HG03432 (cell line): ENCODE measurements around the gene LEP.
"Not testable (repeated sequence)": the region's sequence is repeated elsewhere in the genome, so short reads cannot be mapped to it uniquely, and the experiment has no call there.

Source experiments
- ATAC-seq: cut with Tn5 transposase; IDR thresholded peaks from one replicate; pipeline ENCODE4 v1.9.1; 2021; ENCODE audit warnings: mild to moderate bottlenecking, moderate library complexity; ENCODE audit not compliant: unreplicated experiment

LEP gene

GRCh38 chr7:128271471-128271941, 30.4 kb downstream of the LEP start:
- ATAC-seq, result no peak

GRCh38 chr7:128271942-128272481, 30.9 kb downstream of the LEP start:
- ATAC-seq, result no peak

- no peak for ATAC-seq
Observed at GRCh38 chr7:128274246-128274883, 33.3 kb downstream of the LEP start.

- no peak for ATAC-seq
Observed at GRCh38 chr7:128274884-128275603, 34.0 kb downstream of the LEP start.

- ATAC-seq, result no peak
Observed at GRCh38 chr7:128275681-128276080, 34.6 kb downstream of the LEP start.

GRCh38 chr7:128278366-128278765, 37.3 kb downstream of the LEP start:
- ATAC-seq, result no peak

GRCh38 chr7:128279124-128279713, 38.1 kb downstream of the LEP start:
- ATAC-seq, result no peak

GRCh38 chr7:128280451-128280850, 39.4 kb downstream of the LEP start:
- ATAC-seq, result not testable (repeated sequence)

GRCh38 chr7:128281605-128282380, 40.7 kb downstream of the LEP start:
- no peak for ATAC-seq

GRCh38 chr7:128284102-128284501, 43.0 kb downstream of the LEP start:
- ATAC-seq, result no peak

GRCh38 chr7:128287556-128287955, 46.5 kb downstream of the LEP start:
- ATAC-seq, result no peak

GRCh38 chr7:128298004-128298403, 56.9 kb downstream of the LEP start:
- ATAC-seq, result not testable (repeated sequence)

- no peak for ATAC-seq
Observed at GRCh38 chr7:128299109-128299607, 58.1 kb downstream of the LEP start.

GRCh38 chr7:128302139-128302538, 61.1 kb downstream of the LEP start:
- no peak for ATAC-seq

GRCh38 chr7:128303133-128303532, 62.1 kb downstream of the LEP start:
- ATAC-seq, result no peak

- no peak for ATAC-seq
Observed at GRCh38 chr7:128303643-128304042, 62.6 kb downstream of the LEP start.

GRCh38 chr7:128304212-128304611, 63.1 kb downstream of the LEP start:
- no peak for ATAC-seq

GRCh38 chr7:128307061-128307460, 66.0 kb downstream of the LEP start:
- ATAC-seq, result no peak
